GM12892 (cell line): ENCODE measurements around the gene LYZ.

Source experiments
- POLR2A ChIP-seq: IDR thresholded peaks from 2 replicates; pipeline ENCODE4 v1.6.1; 2011; ENCODE audit warnings: low read depth, low read length, control low read depth
- POLR2AphosphoS5 ChIP-seq: IDR thresholded peaks from 2 replicates; pipeline ENCODE4 v1.6.1; 2011; ENCODE audit warnings: low read depth, low read length, control low read depth

DNA sequence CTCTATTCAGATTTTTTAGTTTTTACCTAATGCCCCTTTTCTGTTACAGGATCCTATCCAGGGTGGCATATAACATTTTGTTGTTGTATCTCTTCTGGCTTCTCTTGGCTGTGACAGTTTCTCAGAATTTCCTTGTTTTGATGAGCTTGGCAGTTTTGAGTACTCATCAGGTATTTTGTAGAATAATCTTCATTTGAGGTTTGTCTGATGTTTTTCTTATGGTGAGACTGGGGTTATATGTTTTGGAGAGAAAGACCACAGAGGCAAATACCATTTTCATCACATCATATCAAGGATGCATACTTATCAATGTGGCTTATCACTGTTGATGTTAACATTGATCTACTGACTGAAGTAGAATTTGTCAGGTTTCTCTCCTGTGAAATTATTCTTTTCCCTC is 14.0 kb upstream of the LYZ start:
- no peak for TF ChIP-seq POLR2A
- TF ChIP-seq POLR2AphosphoS5, result no peak
